Glutamatergic neuron (in vitro differentiated cells): ENCODE measurements around the gene PTPRF. TPM values are rescaled to one million over a fixed set of nuclear protein-coding genes. Genes with fewer than 3 reads are reported as not detected.

ENCODE experiments used
- DNase-seq: peaks from one replicate; pipeline ENCODE4 v3.0.0; 2022
- H3K27ac Mint-ChIP-seq: one replicate; pipeline ENCODE4 v1.8.0; 2020; ENCODE audit warnings: mild to moderate bottlenecking, mixed read lengths, inconsistent platforms; ENCODE audit not compliant: unreplicated experiment
- H3K27me3 Mint-ChIP-seq: one replicate; pipeline ENCODE4 v1.8.0; 2020; ENCODE audit warnings: mild to moderate bottlenecking, moderate library complexity, mixed read lengths, inconsistent platforms; ENCODE audit not compliant: unreplicated experiment
- H3K36me3 Mint-ChIP-seq: one replicate; pipeline ENCODE4 v1.8.0; 2020; ENCODE audit warnings: mild to moderate bottlenecking, mixed read lengths, inconsistent platforms; ENCODE audit not compliant: unreplicated experiment
- H3K4me1 Mint-ChIP-seq: one replicate; pipeline ENCODE4 v1.8.0; 2020; ENCODE audit warnings: mild to moderate bottlenecking, low read depth, mixed read lengths, inconsistent platforms; ENCODE audit not compliant: unreplicated experiment
- H3K4me3 Mint-ChIP-seq: one replicate; pipeline ENCODE4 v1.8.0; 2020; ENCODE audit warnings: mild to moderate bottlenecking, mixed read lengths, inconsistent platforms; ENCODE audit not compliant: unreplicated experiment
- H3K9me3 Mint-ChIP-seq: one replicate; pipeline ENCODE4 v1.8.0; 2020; ENCODE audit warnings: mild to moderate bottlenecking, moderate library complexity, mixed read lengths, inconsistent platforms; ENCODE audit not compliant: unreplicated experiment
- CTCF ChIP-seq: fragments of 200-600 bp; sonication (generic); IDR thresholded peaks from one replicate; pipeline ENCODE4 v1.5.0; 2021; ENCODE audit not compliant: partially characterized antibody, unreplicated experiment
- total RNA-seq: library from RNA; stranded (reverse); fragmentation: NEBNext Ultra II Directional; extraction: Animal tissue kit (Norgen Biotek cat#: 25700); gene quantifications from one replicate; pipeline ENCODE4 v1.2.1, GENCODE V29; 2021; ENCODE audit not compliant: unreplicated experiment

Gene PTPRF
- total RNA-seq, 1 donor from 2014 or later, result 171 TPM

GRCh38 chr1:43540653-43541071, 10.0 kb downstream of the PTPRF start:
- Mint-ChIP-seq H3K4me3 (no peak overlapping the region), H3K9me3 (peaks cover 5% of the 10 kb centered on the region), H3K36me3 (peaks cover 14% of the 10 kb centered on the region), H3K27me3 (peaks cover 11% of the 10 kb centered on the region), H3K4me1 (peaks cover 16% of the 10 kb centered on the region), H3K27ac (no peak overlapping the region)
- DNase-seq, result no peak
- no peak for TF ChIP-seq CTCF

- H3K27me3 Mint-ChIP-seq, result peaks cover 11% of the 10 kb centered on the region
- H3K27ac Mint-ChIP-seq, result no peak overlapping the region
- DNase-seq, result no peak
- no peak for TF ChIP-seq CTCF
- peaks cover 5% of the 10 kb centered on the region for H3K9me3 Mint-ChIP-seq
- H3K4me1 Mint-ChIP-seq, result peaks cover 19% of the 10 kb centered on the region
- H3K4me3 Mint-ChIP-seq, result no peak overlapping the region
- H3K36me3 Mint-ChIP-seq, result peaks cover 14% of the 10 kb centered on the region
Measured at GRCh38 chr1:43541141-43541540, 10.5 kb downstream of the PTPRF start.

- H3K9me3 Mint-ChIP-seq, result peaks cover 5% of the 10 kb centered on the region
- H3K27me3 Mint-ChIP-seq, result peaks cover 14% of the 10 kb centered on the region
- H3K4me1 Mint-ChIP-seq, result peaks cover 25% of the 10 kb centered on the region
- no peak for DNase-seq
- TF ChIP-seq CTCF, result no peak
- no peak overlapping the region for H3K27ac Mint-ChIP-seq
- H3K36me3 Mint-ChIP-seq, result peaks cover 14% of the 10 kb centered on the region
- no peak overlapping the region for H3K4me3 Mint-ChIP-seq
Measured at GRCh38 chr1:43541721-43542401, 11.2 kb downstream of the PTPRF start.

- H3K36me3 Mint-ChIP-seq, result peaks cover 10% of the 10 kb centered on the region
- DNase-seq, result no peak
- peaks cover 30% of the 10 kb centered on the region for H3K4me1 Mint-ChIP-seq
- no peak overlapping the region for H3K4me3 Mint-ChIP-seq
- TF ChIP-seq CTCF, result no peak
- peaks cover 6% of the 10 kb centered on the region for H3K9me3 Mint-ChIP-seq
- peaks cover 14% of the 10 kb centered on the region for H3K27me3 Mint-ChIP-seq
- no peak overlapping the region for H3K27ac Mint-ChIP-seq
Measured at GRCh38 chr1:43542527-43543458, 12.1 kb downstream of the PTPRF start.
